Body of pancreas (tissue), 4 donors: ENCODE results near the gene CYP2C18. TPM values are rescaled to one million over a fixed set of nuclear protein-coding genes. Genes with fewer than 3 reads are reported as not detected.

Source experiments
- ATAC-seq: fragments of 150-250 bp; one replicate; pipeline ENCODE4 v1.9.1; 2016
- DNase-seq, 4 donors: peaks; one replicate each; pipeline ENCODE4 v3.0.0-alpha.2; 2019
- H3K27ac ChIP-seq, 4 donors: fragments of 200-600 bp; sonication (generic); 1 replicate in 3 of 4; 2 replicates in 1 of 4; pipeline versions ENCODE4 v1.5.1 to v1.6.1; 2016 to 2019; ENCODE audit warnings: mild to moderate bottlenecking in 1 of 4, mixed read lengths in 1 of 4, moderate library complexity in 1 of 4
- H3K27me3 ChIP-seq, 2 donors: fragments of 200-600 bp; sonication (generic); one replicate each; pipeline ENCODE4 v1.6.0; 2016; ENCODE audit warnings: mild to moderate bottlenecking in 1 of 2
- H3K36me3 ChIP-seq, 2 donors: fragments of 200-600 bp; sonication (generic); replicated peaks in 1 of 2; 2 replicates each; pipeline ENCODE4 v1.5.1; 2016; ENCODE audit warnings: low read depth in 2 of 2; ENCODE audit not compliant: insufficient read depth in 1 of 2
- H3K4me1 ChIP-seq: fragments of 200-600 bp; sonication (generic); one replicate; pipeline ENCODE4 v1.6.0; 2016
- H3K4me3 ChIP-seq, 2 donors: fragments of 200-600 bp; sonication (generic); 1 replicate in 1 of 2; 2 replicates in 1 of 2; pipeline ENCODE4 v1.5.1; 2016 to 2019
- H3K9me3 ChIP-seq, 3 donors: fragments of 200-600 bp; sonication (generic); 1 replicate in 2 of 3; 2 replicates in 1 of 3; pipeline ENCODE4 v1.5.1; 2016
- CTCF ChIP-seq, 7 experiments: fragments of 450-650 bp in 4 of 7; fragments of 200-600 bp in 3 of 7; sonication (generic) in 3 of 7; IDR thresholded peaks; one replicate each; pipeline ENCODE4 v1.5.1; 2016 to 2019; ENCODE audit warnings: antibody characterized with exemption in 7 of 7
- POLR2A ChIP-seq, 3 donors: fragments of 450-650 bp; IDR thresholded peaks; one replicate each; pipeline ENCODE4 v1.6.1; 2016; ENCODE audit warnings: antibody characterized with exemption in 3 of 3, mild to moderate bottlenecking in 2 of 3
- WGBS, 2 donors: methylation state at CpG; one replicate each; pipeline ENCODE4 v1.1.5; 2017; 5-methylcytosine and 5-hydroxymethylcytosine counted together
- intact Hi-C: fragments of 100-400 bp; cut with DNase I; formaldehyde crosslinking; loops from one replicate; pipeline ENCODE4 v1.15.1; 2023
- total RNA-seq, 2 donors: library from RNA; depleted of rRNA; stranded (reverse); fragments of >200 nt; gene quantifications; one replicate each; pipeline ENCODE4 v1.1.0, GENCODE V29; 2016

Gene CYP2C18
- total RNA-seq, 2 donors from 2014 or later = 3.9 TPM; not detected in 1

GRCh38 chr10:94738588-94738987 is 55.1 kb downstream of the CYP2C18 start:
- intact Hi-C loops = no loop called here
- no peak overlapping the region for H3K27ac ChIP-seq
- no peak overlapping the region for H3K4me3 ChIP-seq
- H3K4me1 ChIP-seq = no peaks in the 10 kb centered on the region
- ATAC-seq (no peak), DNase-seq (no peak)
- no peaks in the 10 kb centered on the region for H3K9me3 ChIP-seq
- WGBS, 2 donors = 55 to 63% methylated on average over 2 of the region's 2 CpGs
- no peak for TF ChIP-seq CTCF (IDR thresholded peaks at IDR 0.05)
- no peak for TF ChIP-seq POLR2A (IDR thresholded peaks at IDR 0.05)
- H3K36me3 ChIP-seq = no peaks in the 10 kb centered on the region
- H3K27me3 ChIP-seq = no peaks in the 10 kb centered on the region

GRCh38 chr10:94747137-94747536 is 63.6 kb downstream of the CYP2C18 start:
- Histone ChIP-seq H3K4me3 (no peak overlapping the region), H3K36me3 (no peaks in the 10 kb centered on the region), H3K4me1 (peaks cover 10% of the 10 kb centered on the region), H3K9me3 (peaks cover 0 to 14% (median 0%) of the 10 kb centered on the region in 3 donors), H3K27ac (no peak overlapping the region), H3K27me3 (no peaks in the 10 kb centered on the region)
- intact Hi-C loops = no loop called here
- ATAC-seq (no peak), DNase-seq (no peak)
- WGBS, 2 donors = 72 to 77% methylated on average over 2 of the region's 2 CpGs
- TF ChIP-seq POLR2A (IDR thresholded peaks at IDR 0.05) = no peak
- no peak for TF ChIP-seq CTCF (IDR thresholded peaks at IDR 0.05)

GRCh38 chr10:94747838-94748237 is 64.3 kb downstream of the CYP2C18 start:
- no peak for DNase-seq
- intact Hi-C loops = no loop called here
- no peak for ATAC-seq
- Histone ChIP-seq H3K27me3 (no peaks in the 10 kb centered on the region), H3K9me3 (peaks cover 0 to 14% (median 0%) of the 10 kb centered on the region in 3 donors), H3K27ac (no peak overlapping the region), H3K4me1 (peaks cover 10% of the 10 kb centered on the region), H3K4me3 (no peak overlapping the region), H3K36me3 (no peaks in the 10 kb centered on the region)
- TF ChIP-seq CTCF (IDR thresholded peaks at IDR 0.05) (no peak), POLR2A (IDR thresholded peaks at IDR 0.05) (no peak)
- 8 to 15% methylated on average over 4 of the region's 4 CpGs for WGBS, 2 donors

- ATAC-seq = no peak
- no peak for DNase-seq
- Histone ChIP-seq H3K36me3 (no peaks in the 10 kb centered on the region), H3K4me3 (no peak overlapping the region), H3K4me1 (no peaks in the 10 kb centered on the region), H3K27ac (no peak overlapping the region), H3K9me3 (no peaks in the 10 kb centered on the region), H3K27me3 (no peaks in the 10 kb centered on the region)
- intact Hi-C loops = no loop called here
- WGBS, 2 donors = 60 to 64% methylated on average over 2 of the region's 2 CpGs
- TF ChIP-seq POLR2A (IDR thresholded peaks at IDR 0.05) (no peak), CTCF (IDR thresholded peaks at IDR 0.05) (no peak)
Observed at GRCh38 chr10:94757916-94758315, 74.4 kb downstream of the CYP2C18 start.

GRCh38 chr10:94760586-94761178 is 77.2 kb downstream of the CYP2C18 start:
- no peak for TF ChIP-seq POLR2A (IDR thresholded peaks at IDR 0.05)
- TF ChIP-seq CTCF (IDR thresholded peaks at IDR 0.05) = no peak
- Histone ChIP-seq H3K27ac (no peak overlapping the region), H3K4me1 (no peaks in the 10 kb centered on the region), H3K4me3 (no peak overlapping the region), H3K36me3 (no peaks in the 10 kb centered on the region), H3K9me3 (no peaks in the 10 kb centered on the region), H3K27me3 (no peaks in the 10 kb centered on the region)
- DNase-seq (no peak), ATAC-seq (no peak)
- WGBS, 2 donors = 43 to 53% methylated on average over 2 of the region's 2 CpGs
- intact Hi-C loops = no loop called here
